Measurements from ENCODE around the gene ZNF248. TPM values are rescaled to one million over a fixed set of nuclear protein-coding genes. Genes with fewer than 3 reads are reported as not detected.
A peak's percentile ranks its signal among the peaks of the same experiment; 100 is the strongest.
"Not testable (repeated sequence)": the region's sequence is repeated elsewhere in the genome, so short reads cannot be mapped to it uniquely, and the experiment has no call there.

Gene ZNF248
- total and polyA plus RNA-seq, 2 donors (not counting 1 experiment from before 2014, with no cell fraction given), result 6.9 to 10.9 TPM

DNA sequence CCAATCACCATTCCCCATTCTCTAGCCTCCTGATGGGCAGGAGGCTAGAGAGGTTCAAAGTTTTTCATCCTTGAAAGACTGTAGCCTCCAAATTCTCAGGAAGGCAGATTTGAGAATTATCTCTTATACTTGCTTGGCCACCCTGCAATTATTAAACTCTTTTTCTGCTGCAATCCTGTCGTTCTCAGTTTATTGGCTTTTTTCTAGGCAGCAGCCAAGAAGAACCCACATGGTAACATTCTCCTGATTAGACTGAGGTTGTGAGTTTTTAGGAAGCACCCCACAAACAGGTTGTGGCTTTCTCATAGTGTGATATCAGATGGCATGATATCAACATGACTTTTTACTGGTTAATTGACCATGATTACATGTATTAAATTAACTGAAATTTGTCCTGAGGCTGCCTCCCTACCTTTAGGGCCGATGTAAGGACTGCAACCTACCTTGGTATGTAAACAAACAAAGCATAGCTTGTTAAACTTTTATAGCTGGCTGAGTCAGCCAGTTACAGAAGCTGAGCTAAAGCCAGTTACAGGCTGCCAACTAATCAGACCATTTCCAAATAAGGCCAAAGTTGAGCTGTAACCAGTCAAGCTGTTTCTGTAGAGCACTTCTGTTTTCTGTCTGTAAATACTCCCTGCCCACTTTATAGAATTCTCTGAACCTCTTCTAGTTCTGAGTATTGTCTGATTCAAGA, 3.2 kb upstream of the ZNF248 start:
- no peaks in the 10 kb centered on the region for H3K36me3 ChIP-seq (ENCODE audit: control insufficient read depth, insufficient read depth, low read length)
- DNase-seq (ENCODE audit: low read depth in 2 of 2), result peak; percentile 68 to 82

GRCh38 chr10:37859270-37859669, 1.9 kb upstream of the ZNF248 start:
- H3K4me3 ChIP-seq (replicated peaks in 1 of 4; ENCODE audit: control extremely low read depth in 1 of 4, insufficient read depth in 1 of 4, low read depth in 3 of 4, low read length in 4 of 4); H4K20me1 ChIP-seq (ENCODE audit: control insufficient read depth, extremely low read depth, insufficient read depth, low read length); H3K9me3 ChIP-seq (ENCODE audit: control insufficient read depth, insufficient read depth, low read depth, low read length); H3K36me3 ChIP-seq (ENCODE audit: control insufficient read depth, insufficient read depth, low read length); H3K27me3 ChIP-seq (ENCODE audit: control insufficient read depth, insufficient read depth, low read length); H3K4me1 ChIP-seq (ENCODE audit: control insufficient read depth, extremely low read depth, insufficient read depth, low read length); DNase-seq (ENCODE audit: low read depth in 2 of 2); H3K27ac ChIP-seq (ENCODE audit: insufficient read depth, low read length); H3K9ac ChIP-seq (ENCODE audit: insufficient read depth, low read length); H3K4me2 ChIP-seq (ENCODE audit: extremely low read depth, insufficient read depth, low read length); H2AFZ ChIP-seq (ENCODE audit: low read length); H3K79me2 ChIP-seq (ENCODE audit: control insufficient read depth, insufficient read depth, low read length): not testable (repeated sequence)

More for the DNA sequence above, 3.2 kb upstream of the ZNF248 start:
- Histone ChIP-seq H3K9ac (ENCODE audit: insufficient read depth, low read length) (no peak overlapping the region), H4K20me1 (ENCODE audit: control insufficient read depth, extremely low read depth, insufficient read depth, low read length) (no peaks in the 10 kb centered on the region), H3K4me1 (ENCODE audit: control insufficient read depth, extremely low read depth, insufficient read depth, low read length) (no peaks in the 10 kb centered on the region), H2AFZ (ENCODE audit: low read length) (no peak overlapping the region), H3K27me3 (ENCODE audit: control insufficient read depth, insufficient read depth, low read length) (no peaks in the 10 kb centered on the region), H3K4me2 (ENCODE audit: extremely low read depth, insufficient read depth, low read length) (no peak overlapping the region), H3K79me2 (ENCODE audit: control insufficient read depth, insufficient read depth, low read length) (peaks cover 2% of the 10 kb centered on the region), H3K27ac (ENCODE audit: insufficient read depth, low read length) (no peak overlapping the region), H3K9me3 (ENCODE audit: control insufficient read depth, insufficient read depth, low read depth, low read length) (no peaks in the 10 kb centered on the region), H3K4me3 (replicated peaks in 1 of 4; ENCODE audit: control extremely low read depth in 1 of 4, insufficient read depth in 1 of 4, low read depth in 3 of 4, low read length in 4 of 4) (no peak overlapping the region)
- TF ChIP-seq EZH2 (IDR thresholded peaks at IDR 0.05; ENCODE audit: low read length, missing control alignments), result no peak
- no peak for TF ChIP-seq CTCF (conservative IDR thresholded peaks at IDR 0.05 in 1 of 2, IDR thresholded peaks at IDR 0.05 in 1 of 2; ENCODE audit: low read depth in 1 of 2, low read length in 2 of 2)

DNA sequence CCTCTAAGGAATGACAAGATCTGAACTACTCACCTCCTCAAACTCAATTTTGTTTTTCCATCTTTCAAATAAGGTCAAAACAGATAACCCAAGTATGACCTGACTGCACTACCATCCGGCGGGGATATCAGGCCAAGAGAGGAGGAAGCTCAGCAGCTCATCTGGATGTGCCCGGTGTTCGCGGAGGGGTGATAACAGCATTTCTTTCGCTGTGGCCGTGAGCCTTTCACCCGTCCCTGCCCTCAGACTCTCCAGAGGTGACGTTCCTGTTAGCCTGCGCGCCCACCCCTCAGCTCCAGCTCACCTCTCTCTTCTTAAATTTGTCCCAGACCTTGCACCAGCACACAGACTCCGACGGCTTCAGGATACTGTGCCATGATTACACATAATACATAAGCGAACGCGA, 526 bp downstream of the ZNF248 start:
- Histone ChIP-seq H2AFZ (ENCODE audit: low read length) (peak overlapping the region; percentile 94), H3K27me3 (ENCODE audit: control insufficient read depth, insufficient read depth, low read length) (no peaks in the 10 kb centered on the region), H3K4me1 (ENCODE audit: control insufficient read depth, extremely low read depth, insufficient read depth, low read length) (no peaks in the 10 kb centered on the region), H3K9me3 (ENCODE audit: control insufficient read depth, insufficient read depth, low read depth, low read length) (no peaks in the 10 kb centered on the region), H3K4me2 (ENCODE audit: extremely low read depth, insufficient read depth, low read length) (peak overlapping the region; percentile 94), H3K4me3 (replicated peaks in 1 of 4; ENCODE audit: control extremely low read depth in 1 of 4, insufficient read depth in 1 of 4, low read depth in 3 of 4, low read length in 4 of 4) (peak overlapping the region; percentile 71 to 87 (median 76)), H3K36me3 (ENCODE audit: control insufficient read depth, insufficient read depth, low read length) (no peaks in the 10 kb centered on the region), H3K9ac (ENCODE audit: insufficient read depth, low read length) (peak overlapping the region; percentile 90), H3K79me2 (ENCODE audit: control insufficient read depth, insufficient read depth, low read length) (peaks cover 2% of the 10 kb centered on the region), H3K27ac (ENCODE audit: insufficient read depth, low read length) (peak overlapping the region; percentile 96), H4K20me1 (ENCODE audit: control insufficient read depth, extremely low read depth, insufficient read depth, low read length) (no peaks in the 10 kb centered on the region)
- DNase-seq (ENCODE audit: low read depth in 2 of 2), result peak in 1 of 2 donors; percentile 12
- no peak for TF ChIP-seq EZH2 (IDR thresholded peaks at IDR 0.05; ENCODE audit: low read length, missing control alignments)

DNA sequence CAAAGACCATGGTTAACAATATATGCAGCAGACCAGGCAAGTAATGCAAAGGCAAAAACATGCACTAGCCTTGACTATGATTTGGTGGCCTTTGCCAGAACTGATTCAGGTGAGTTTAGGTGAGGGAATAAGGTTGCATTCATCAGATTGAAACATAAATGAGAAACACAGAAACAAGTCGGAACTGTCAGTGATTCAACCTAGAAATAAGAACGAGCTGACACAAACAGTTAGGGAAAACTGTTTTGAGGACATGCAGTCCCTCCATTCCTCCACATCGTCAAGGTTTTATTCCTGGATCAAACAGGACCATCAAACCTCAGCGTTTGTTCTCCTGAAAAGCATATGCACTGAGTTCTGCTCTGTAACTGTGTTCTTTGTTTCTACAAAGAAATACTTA, 1.8 kb downstream of the ZNF248 start:
- no peak for DNase-seq (ENCODE audit: low read depth in 2 of 2)
- H3K4me3 ChIP-seq (replicated peaks in 1 of 4; ENCODE audit: control extremely low read depth in 1 of 4, insufficient read depth in 1 of 4, low read depth in 3 of 4, low read length in 4 of 4), result peak overlapping the region in 2 of 4 experiments; percentile 75 to 87
- H3K36me3 ChIP-seq (ENCODE audit: control insufficient read depth, insufficient read depth, low read length), result no peaks in the 10 kb centered on the region
- TF ChIP-seq EZH2 (IDR thresholded peaks at IDR 0.05; ENCODE audit: low read length, missing control alignments), result no peak
- no peak for TF ChIP-seq CTCF (conservative IDR thresholded peaks at IDR 0.05 in 1 of 2, IDR thresholded peaks at IDR 0.05 in 1 of 2; ENCODE audit: low read depth in 1 of 2, low read length in 2 of 2)
- peaks cover 2% of the 10 kb centered on the region for H3K79me2 ChIP-seq (ENCODE audit: control insufficient read depth, insufficient read depth, low read length)
- H2AFZ ChIP-seq (ENCODE audit: low read length), result no peak overlapping the region
- no peaks in the 10 kb centered on the region for H3K4me1 ChIP-seq (ENCODE audit: control insufficient read depth, extremely low read depth, insufficient read depth, low read length)
- no peak overlapping the region for H3K27ac ChIP-seq (ENCODE audit: insufficient read depth, low read length)
- H3K9me3 ChIP-seq (ENCODE audit: control insufficient read depth, insufficient read depth, low read depth, low read length), result no peaks in the 10 kb centered on the region
- H4K20me1 ChIP-seq (ENCODE audit: control insufficient read depth, extremely low read depth, insufficient read depth, low read length), result no peaks in the 10 kb centered on the region
- H3K4me2 ChIP-seq (ENCODE audit: extremely low read depth, insufficient read depth, low read length), result peak overlapping the region; percentile 94
- no peaks in the 10 kb centered on the region for H3K27me3 ChIP-seq (ENCODE audit: control insufficient read depth, insufficient read depth, low read length)
- H3K9ac ChIP-seq (ENCODE audit: insufficient read depth, low read length), result no peak overlapping the region
